GM18951 (cell line): Measurements from ENCODE around the gene OR10H2.
"Not testable (repeated sequence)": the region's sequence is repeated elsewhere in the genome, so short reads cannot be mapped to it uniquely, and the experiment has no call there.

Source experiments
- POLR2A ChIP-seq: IDR thresholded peaks from 4 replicates; pipeline ENCODE4 v1.6.1; 2011; ENCODE audit warnings: mild to moderate bottlenecking; ENCODE audit not compliant: insufficient read length, insufficient read depth; ENCODE audit errors: extremely low read depth
- in situ Hi-C: fragments of 300-500 bp; cut with MboI; formaldehyde crosslinking; loops from one replicate; pipeline ENCODE4 v1.12.0; 2022; ENCODE audit warnings: low sequenced_read_pairs, mixed read lengths, inconsistent platforms; ENCODE audit not compliant: unreplicated experiment

OR10H2 gene, protein sequence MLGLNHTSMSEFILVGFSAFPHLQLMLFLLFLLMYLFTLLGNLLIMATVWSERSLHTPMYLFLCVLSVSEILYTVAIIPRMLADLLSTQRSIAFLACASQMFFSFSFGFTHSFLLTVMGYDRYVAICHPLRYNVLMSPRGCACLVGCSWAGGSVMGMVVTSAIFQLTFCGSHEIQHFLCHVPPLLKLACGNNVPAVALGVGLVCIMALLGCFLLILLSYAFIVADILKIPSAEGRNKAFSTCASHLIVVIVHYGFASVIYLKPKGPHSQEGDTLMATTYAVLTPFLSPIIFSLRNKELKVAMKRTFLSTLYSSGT

DNA sequence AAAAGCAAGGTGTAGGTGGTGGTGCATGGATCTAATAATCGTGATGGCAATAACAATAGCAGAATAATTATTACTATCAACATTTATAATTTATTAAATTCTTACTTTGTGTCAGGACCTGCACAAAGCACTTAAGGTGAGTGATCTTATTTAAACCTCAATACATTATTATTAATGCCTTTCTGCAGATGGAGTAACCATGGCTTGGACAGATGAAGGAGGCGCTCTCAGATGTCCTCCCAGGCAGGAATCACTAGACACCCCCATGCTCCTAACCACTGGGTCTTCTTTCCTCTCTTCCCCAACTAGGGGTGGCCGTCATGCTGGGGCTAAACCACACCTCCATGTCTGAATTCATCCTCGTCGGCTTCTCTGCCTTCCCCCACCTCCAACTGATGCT, at the start of gene OR10H2:
TSS of gene OR10H2 (plus strand) at position 301 of the 400 bp plus-strand sequence. CDS start at position 321, 20 bp downstream.
- in situ Hi-C loops = no loop called here
- TF ChIP-seq POLR2A = no peak

DNA sequence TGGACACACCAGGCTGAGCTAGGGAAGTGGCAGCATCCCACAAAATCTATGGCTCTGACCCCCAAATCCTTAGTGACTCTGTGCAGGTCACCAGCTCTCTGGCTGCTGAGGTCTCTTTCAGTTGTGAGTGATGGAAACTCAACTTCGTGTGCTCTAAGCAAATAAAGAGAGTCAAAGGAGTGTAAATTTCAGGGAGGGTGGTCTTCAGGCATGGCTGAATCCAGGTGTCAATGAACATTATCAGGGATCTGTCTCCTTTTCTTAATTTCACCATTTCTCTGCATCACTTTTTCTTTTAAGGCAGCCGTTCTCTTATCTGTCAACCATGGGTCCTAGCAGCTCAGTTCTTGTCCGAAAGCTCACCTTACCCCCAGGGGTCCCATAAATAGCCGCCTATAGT, 48.7 kb upstream of the OR10H2 start:
- in situ Hi-C loops = no loop called here

DNA sequence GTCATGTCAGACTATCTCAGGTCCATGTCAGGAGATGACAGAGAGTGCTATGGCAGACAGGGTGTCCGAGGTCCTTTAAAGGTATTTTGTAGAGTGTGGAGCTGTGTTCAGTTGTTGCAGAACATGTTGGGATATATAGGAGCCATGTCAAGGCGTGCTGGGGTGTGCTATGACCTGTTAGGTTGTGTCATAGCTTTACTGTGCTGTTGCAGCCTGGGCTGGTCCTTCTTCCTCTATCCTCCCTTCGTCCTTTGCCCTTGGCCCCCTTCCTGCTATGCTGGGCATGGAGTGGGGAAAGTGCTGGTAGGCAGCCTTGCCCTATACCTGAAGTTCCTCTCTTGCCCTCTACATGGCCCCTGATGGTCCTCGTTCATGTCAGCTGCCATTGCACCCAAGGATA, 48.0 kb upstream of the OR10H2 start:
- in situ Hi-C loops = not testable (repeated sequence)

More for the DNA sequence above, 48.7 kb upstream of the OR10H2 start:
- TF ChIP-seq POLR2A = no peak

DNA sequence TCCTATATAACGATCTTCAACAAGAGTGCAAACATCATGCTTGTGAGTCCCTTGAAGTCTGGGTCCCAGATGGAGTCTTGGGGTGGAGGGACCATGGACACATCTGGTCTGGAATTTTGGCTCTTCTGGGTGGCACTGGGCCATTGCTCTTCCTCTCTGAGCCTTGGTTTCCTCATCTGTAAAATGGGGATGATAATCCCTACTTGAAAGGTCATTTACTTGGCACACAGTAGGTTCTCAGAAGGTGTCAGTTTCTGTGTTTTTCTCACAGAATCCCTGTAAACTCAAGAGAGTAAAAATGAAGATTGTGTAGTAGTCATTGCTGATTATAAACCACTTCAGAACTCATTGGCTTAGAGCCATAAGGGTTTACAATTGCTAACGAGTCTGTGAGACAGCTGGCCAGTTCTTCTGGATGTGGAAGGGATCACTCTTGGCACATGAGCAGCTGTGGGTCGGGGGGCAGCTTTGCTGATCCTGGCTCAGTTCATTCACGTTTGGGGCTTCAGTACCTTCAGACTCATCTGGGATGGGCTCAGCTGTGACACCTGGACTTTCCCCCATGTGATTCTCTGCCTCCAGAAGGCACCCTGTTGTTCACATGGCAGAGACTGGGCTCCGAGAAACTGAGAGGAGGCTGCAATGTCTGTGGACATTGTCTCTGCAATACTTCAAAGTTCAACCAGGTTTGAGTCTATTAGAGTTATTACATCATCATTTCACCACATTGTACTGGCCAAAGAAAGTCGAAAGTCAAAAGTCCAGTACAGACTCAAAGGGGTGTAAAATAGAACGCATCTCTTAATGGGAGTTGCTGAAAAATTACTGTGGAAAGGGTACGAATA, 47.1 kb upstream of the OR10H2 start:
- in situ Hi-C loops = no loop called here
- TF ChIP-seq POLR2A = no peak

DNA sequence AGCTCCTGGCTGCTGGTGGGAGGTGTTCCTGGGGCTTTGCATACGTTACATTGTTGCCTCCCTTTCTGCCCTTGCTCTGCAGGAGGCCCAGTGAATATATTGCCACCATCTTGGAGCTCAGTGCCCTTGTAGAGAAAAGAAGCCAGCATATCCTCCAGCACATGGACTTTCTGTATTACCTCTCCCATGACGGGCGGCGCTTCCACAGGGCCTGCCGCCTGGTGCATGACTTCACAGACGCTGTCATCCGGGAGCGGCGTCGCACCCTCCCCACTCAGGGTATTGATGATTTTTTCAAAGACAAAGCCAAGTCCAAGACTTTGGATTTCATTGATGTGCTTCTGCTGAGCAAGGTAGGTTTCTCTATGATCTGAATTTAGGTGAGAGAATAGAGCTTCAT, 44.4 kb upstream of the OR10H2 start:
- TF ChIP-seq POLR2A = no peak

DNA sequence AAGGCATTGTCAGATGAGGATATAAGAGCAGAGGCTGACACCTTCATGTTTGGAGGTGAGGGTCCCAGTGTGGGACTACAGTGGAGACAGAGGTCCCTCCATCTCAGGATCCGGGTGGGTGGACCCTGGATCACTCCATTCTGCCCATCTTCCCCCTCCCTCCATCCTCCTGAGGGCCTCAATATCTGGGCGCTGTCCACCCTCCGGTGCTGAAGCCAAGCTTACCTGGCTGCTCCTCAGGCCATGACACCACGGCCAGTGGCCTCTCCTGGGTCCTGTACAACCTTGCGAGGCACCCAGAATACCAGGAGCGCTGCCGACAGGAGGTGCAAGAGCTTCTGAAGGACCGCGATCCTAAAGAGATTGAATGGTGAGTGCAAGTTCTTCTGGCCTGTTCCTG, 43.0 kb upstream of the OR10H2 start:
- in situ Hi-C loops = no loop called here
- no peak for TF ChIP-seq POLR2A

More for the DNA sequence above, 44.4 kb upstream of the OR10H2 start:
- in situ Hi-C loops = no loop called here

DNA sequence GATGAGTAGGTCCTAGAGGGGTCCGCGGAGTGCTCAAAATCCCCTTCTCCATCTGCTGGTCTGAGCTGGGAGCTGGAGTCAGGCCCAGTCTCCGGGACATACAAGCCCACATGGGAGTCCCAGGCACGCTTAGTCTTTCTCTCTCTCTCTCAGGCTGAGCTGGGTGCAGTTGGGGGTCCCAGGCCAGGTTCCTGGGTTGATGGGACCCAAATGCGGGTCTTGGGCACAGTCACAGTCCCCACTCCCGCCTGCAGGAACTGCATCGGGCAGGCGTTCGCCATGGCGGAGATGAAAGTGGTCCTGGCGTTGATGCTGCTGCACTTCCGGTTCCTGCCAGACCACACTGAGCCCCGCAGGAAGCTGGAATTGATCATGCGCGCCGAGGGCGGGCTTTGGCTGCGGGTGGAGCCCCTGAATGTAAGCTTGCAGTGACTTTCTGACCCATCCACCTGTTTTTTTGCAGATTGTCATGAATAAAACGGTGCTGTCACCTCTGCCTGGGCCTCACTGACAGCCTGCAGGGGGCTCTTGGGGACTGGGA, 31.1 kb upstream of the OR10H2 start:
- in situ Hi-C loops = no loop called here

DNA sequence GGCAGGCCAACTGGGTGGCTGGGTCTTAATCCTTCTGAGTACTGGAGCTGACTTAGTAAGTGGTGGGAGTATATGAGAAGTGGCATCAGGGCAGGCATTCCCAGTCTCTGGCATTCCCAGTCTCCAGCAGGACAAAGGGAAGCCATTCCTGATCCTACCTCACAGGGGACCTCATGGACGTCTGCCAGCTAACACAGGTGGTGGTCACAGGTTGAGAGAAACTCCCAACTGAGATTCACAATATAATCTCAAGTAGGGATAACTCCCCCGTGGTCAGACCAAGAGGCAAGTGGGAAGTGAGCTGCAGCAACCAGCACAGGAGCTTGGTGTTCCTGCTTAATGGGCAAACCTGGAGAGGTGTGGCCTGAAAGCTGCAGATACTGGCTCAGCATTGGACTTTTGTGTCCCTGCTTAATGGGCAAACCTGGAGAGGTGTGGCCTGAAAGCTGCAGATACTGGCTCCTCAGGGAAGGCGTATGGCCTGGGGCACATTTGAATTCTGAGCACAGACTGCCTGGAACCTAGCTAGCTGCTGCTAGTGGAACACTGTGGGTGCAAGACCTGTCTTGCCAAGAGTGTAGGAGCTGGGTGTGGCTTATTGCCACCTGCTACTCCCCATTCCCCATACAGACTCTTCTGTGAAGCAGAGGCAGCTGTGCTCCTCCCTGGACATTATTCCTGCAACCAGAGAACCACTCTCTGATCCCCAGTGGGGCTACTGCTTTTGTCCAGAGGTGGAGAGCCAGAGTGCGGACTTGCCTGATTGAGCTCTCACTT, 25.9 kb upstream of the OR10H2 start:
- no peak for TF ChIP-seq POLR2A
- in situ Hi-C loops = no loop called here

More for the DNA sequence above, 31.1 kb upstream of the OR10H2 start:
- no peak for TF ChIP-seq POLR2A

DNA sequence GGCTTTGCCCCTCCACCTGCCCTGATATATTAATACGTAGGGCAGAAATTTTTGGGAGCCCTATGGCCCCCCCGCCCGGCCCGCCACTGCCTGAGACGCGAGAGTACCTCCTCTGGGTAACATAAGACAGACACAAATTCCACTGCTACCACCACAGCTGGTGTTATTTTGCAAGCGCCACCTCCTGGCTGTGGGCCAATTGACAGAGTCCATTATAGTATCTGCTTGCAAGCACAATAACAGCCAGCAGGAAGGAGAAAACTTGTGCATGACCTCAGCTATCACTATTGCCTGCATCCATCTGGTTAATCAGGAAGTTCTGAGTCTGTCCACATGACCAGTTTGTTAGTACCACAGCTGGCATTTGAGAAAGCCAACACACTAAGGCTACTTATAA, 25.3 kb upstream of the OR10H2 start:
- TF ChIP-seq POLR2A = no peak
- in situ Hi-C loops = no loop called here

DNA sequence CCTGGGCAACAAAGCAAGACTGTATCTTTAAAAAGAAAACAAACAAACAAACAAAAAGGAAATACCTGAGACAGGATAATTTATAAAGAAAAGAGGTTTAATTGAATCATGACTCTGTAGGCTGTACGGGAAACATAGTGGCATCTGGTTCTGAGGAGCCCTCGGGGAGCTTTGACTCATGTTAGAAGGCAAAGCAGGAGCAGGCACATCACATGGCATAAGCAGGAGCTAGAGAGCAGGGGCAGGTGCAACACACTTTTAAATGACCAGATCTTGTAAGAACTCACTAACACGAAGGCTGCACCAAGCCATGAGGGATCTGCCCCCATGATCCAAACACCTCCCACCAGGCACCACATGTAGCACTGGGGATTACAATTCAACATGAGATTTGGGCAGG, 13.2 kb upstream of the OR10H2 start:
- TF ChIP-seq POLR2A = no peak
- in situ Hi-C loops = no loop called here

DNA sequence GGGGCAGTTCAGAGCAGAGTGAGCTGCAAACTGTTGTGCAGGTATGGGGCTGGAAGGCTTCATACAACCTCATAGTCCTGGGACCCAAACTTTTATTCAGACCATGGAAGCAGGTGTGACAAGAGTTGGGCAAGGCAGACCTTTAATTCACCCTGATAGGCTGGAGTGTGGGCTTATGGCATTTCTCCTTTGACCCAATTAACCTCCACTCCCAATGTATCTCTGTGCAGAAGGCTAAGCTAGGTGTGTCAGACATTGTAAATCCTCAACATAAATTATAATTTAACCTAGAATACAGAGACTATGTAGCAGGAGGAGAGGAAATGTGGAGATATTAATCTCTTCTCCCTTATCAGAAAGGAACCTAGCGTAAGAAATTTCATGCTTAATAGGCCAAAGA, 12.2 kb upstream of the OR10H2 start:
- no peak for TF ChIP-seq POLR2A
- in situ Hi-C loops = no loop called here

DNA sequence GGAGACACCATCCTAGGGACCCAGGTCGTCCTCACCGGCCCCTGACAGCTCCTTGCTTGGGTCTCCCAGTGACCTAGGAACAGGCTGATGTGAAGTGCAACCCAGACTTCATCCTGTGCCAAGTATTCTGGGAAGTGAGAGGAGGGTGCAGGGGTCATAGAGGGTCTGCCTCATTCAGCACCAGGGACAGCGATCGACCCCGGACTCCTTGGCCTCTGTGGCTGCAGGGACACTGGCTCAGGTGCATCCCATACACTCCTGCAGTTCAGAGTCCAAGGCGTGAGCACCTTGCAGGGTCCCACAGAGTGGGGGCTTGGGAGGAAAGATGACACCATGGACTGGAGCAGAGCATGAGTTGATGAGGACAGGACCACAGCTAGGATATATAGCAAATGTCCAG, 10.0 kb upstream of the OR10H2 start:
- in situ Hi-C loops = no loop called here
- no peak for TF ChIP-seq POLR2A

DNA sequence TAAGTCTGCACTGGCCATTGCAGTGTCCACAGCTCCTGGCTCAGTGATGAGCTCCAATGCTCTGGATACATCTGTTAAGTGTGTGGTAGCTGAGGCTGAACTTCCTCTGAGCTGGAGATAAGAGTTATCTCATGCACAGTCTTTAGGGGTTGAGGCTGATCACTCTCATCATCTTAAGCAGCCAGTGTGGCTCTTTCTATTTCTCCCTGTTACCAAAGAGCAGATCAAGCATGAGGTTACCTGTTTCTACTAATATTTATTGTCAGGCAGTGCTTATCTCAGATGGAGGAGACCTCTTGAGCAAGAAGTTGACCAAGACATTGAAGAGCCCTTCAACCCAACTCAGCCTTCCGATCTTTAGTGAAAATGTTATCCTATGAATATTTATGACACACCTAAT, 6.6 kb upstream of the OR10H2 start:
- no peak for TF ChIP-seq POLR2A
- in situ Hi-C loops = no loop called here
